Muscle of leg (tissue), 16 donors: ENCODE results near the gene MYO1C. TPM values are rescaled to one million over a fixed set of nuclear protein-coding genes. Genes with fewer than 3 reads are reported as not detected.
A peak's percentile ranks its signal among the peaks of the same experiment; 100 is the strongest.
"Not testable (repeated sequence)": the region's sequence is repeated elsewhere in the genome, so short reads cannot be mapped to it uniquely, and the experiment has no call there.

Source experiments
- DNase-seq: peaks from one replicate; pipeline ENCODE4 v3.0.0; 2013
- H3K27ac ChIP-seq: one replicate; pipeline ENCODE4 v1.5.1; 2013; ENCODE audit warnings: mild to moderate bottlenecking, low read length, control low read depth
- H3K27me3 ChIP-seq: one replicate; pipeline ENCODE4 v1.6.1; 2013; ENCODE audit warnings: low read length; ENCODE audit not compliant: control insufficient read depth, insufficient read depth
- H3K36me3 ChIP-seq: one replicate; pipeline ENCODE4 v1.6.1; 2013; ENCODE audit warnings: low read length; ENCODE audit not compliant: control insufficient read depth, insufficient read depth
- H3K4me1 ChIP-seq: one replicate; pipeline ENCODE4 v1.6.1; 2013; ENCODE audit warnings: low read length; ENCODE audit not compliant: control insufficient read depth, insufficient read depth
- H3K4me3 ChIP-seq: one replicate; pipeline ENCODE4 v1.5.1; 2013; ENCODE audit warnings: low read length, control low read depth
- H3K9me3 ChIP-seq: replicated peaks from 2 replicates; pipeline ENCODE4 v1.6.1; 2013; ENCODE audit warnings: low read depth, low read length; ENCODE audit not compliant: control insufficient read depth
- WGBS: methylation state at CpG from one replicate; pipeline ENCODE4 v1.1.5; 2013; ENCODE audit warnings: missing lambda C conversion rate; ENCODE audit not compliant: insufficient coverage; 5-methylcytosine and 5-hydroxymethylcytosine counted together
- long read RNA-seq, 11 donors: transcript quantifications; one replicate each; lab custom pipeline, GENCODE V29; 2026
- polyA plus RNA-seq, 8 donors: library from polyadenylated mRNA; unstranded; fragments of 120-200 nt; gene quantifications; one replicate each; pipeline versions ENCODE4 v1.2.1 to v1.2.3, GENCODE V29; 2013; ENCODE audit warnings: inconsistent platforms in 1 of 8, low replicate concordance in 1 of 8; ENCODE audit not compliant: insufficient read length in 8 of 8, insufficient read depth in 1 of 8
- total RNA-seq: library from RNA; stranded (reverse); fragments of 120-200 nt; gene quantifications from one replicate; pipeline ENCODE4 v1.2.4, GENCODE V29; 2013

MYO1C gene
- total RNA-seq (48.7 TPM), polyA plus RNA-seq (10 to 100 TPM; 75.8 to 90.2 (median 81.5) TPM)
- long read RNA-seq, donor 1, full-length matches to known transcripts = 3 of 3 reads
- long read RNA-seq, donor 1, partial matches to known transcripts = 0 of 3 reads
- long read RNA-seq, donor 1, other reads (novel, unspliced or antisense) = 0 of 3 reads
- long read RNA-seq, donor 2, full-length matches to known transcripts = 1 of 1 reads
- long read RNA-seq, donor 2, partial matches to known transcripts = 0 of 1 reads
- long read RNA-seq, donor 2, other reads (novel, unspliced or antisense) = 0 of 1 reads
- long read RNA-seq, donor 3, full-length matches to known transcripts = 13 of 13 reads
- long read RNA-seq, donor 3, partial matches to known transcripts = 0 of 13 reads
- long read RNA-seq, donor 3, other reads (novel, unspliced or antisense) = 0 of 13 reads
- long read RNA-seq, donor 4, full-length matches to known transcripts = 7 of 7 reads
- long read RNA-seq, donor 4, partial matches to known transcripts = 0 of 7 reads
- long read RNA-seq, donor 4, other reads (novel, unspliced or antisense) = 0 of 7 reads
- long read RNA-seq, donor 5, full-length matches to known transcripts = 19 of 24 reads
- long read RNA-seq, donor 5, partial matches to known transcripts = 5 of 24 reads
- long read RNA-seq, donor 5, other reads (novel, unspliced or antisense) = 0 of 24 reads
- long read RNA-seq, donor 6, full-length matches to known transcripts = 20 of 20 reads
- long read RNA-seq, donor 6, partial matches to known transcripts = 0 of 20 reads
- long read RNA-seq, donor 6, other reads (novel, unspliced or antisense) = 0 of 20 reads
- long read RNA-seq, donor 7, full-length matches to known transcripts = 9 of 9 reads
- long read RNA-seq, donor 7, partial matches to known transcripts = 0 of 9 reads
- long read RNA-seq, donor 7, other reads (novel, unspliced or antisense) = 0 of 9 reads
- long read RNA-seq, donor 8, full-length matches to known transcripts = 2 of 41 reads
- long read RNA-seq, donor 8, partial matches to known transcripts = 39 of 41 reads
- long read RNA-seq, donor 8, other reads (novel, unspliced or antisense) = 0 of 41 reads
- long read RNA-seq, donor 9, full-length matches to known transcripts = 4 of 10 reads
- long read RNA-seq, donor 9, partial matches to known transcripts = 6 of 10 reads
- long read RNA-seq, donor 9, other reads (novel, unspliced or antisense) = 0 of 10 reads
- long read RNA-seq, donor 10, full-length matches to known transcripts = 6 of 6 reads
- long read RNA-seq, donor 10, partial matches to known transcripts = 0 of 6 reads
- long read RNA-seq, donor 10, other reads (novel, unspliced or antisense) = 0 of 6 reads
- long read RNA-seq, donor 11, full-length matches to known transcripts = 6 of 6 reads
- long read RNA-seq, donor 11, partial matches to known transcripts = 0 of 6 reads
- long read RNA-seq, donor 11, other reads (novel, unspliced or antisense) = 0 of 6 reads

GRCh38 chr17:1492249-1493206, at the start of gene MYO1C:
Gene MYO1C, minus strand, starts transcription at chr17:1492686. Its CDS starts 199 bp downstream, at chr17:1492487.
- peaks cover 88% of the 10 kb centered on the region for H3K4me1 ChIP-seq

GRCh38 chr17:1541367-1541904, 49.0 kb upstream of the MYO1C start:
- no peak for DNase-seq
- H3K4me3 ChIP-seq = no peak overlapping the region
- peaks cover 82% of the 10 kb centered on the region for H3K36me3 ChIP-seq
- no peaks in the 10 kb centered on the region for H3K27me3 ChIP-seq
- H3K9me3 ChIP-seq = no peaks in the 10 kb centered on the region
- 86% methylated on average over 2 of the region's 4 CpGs for WGBS
- no peaks in the 10 kb centered on the region for H3K4me1 ChIP-seq
- no peak overlapping the region for H3K27ac ChIP-seq

More at GRCh38 chr17:1492249-1493206, at the start of gene MYO1C:
- DNase-seq = no peak
- peak within 1 kb of the TSS; percentile 52 for H3K4me3 ChIP-seq
- H3K9me3 ChIP-seq = no peaks in the 10 kb centered on the region
- H3K27ac ChIP-seq = peak within 1 kb of the TSS; percentile 84
- no peaks in the 10 kb centered on the region for H3K27me3 ChIP-seq
- H3K36me3 ChIP-seq = peaks cover 20% of the 10 kb centered on the region
- 38% methylated on average over 27 of the region's 35 CpGs for WGBS

GRCh38 chr17:1539811-1540210, 47.3 kb upstream of the MYO1C start:
- H3K9me3 ChIP-seq = no peaks in the 10 kb centered on the region
- WGBS = 88% methylated on average over 14 of the region's 15 CpGs
- no peak overlapping the region for H3K4me3 ChIP-seq
- H3K4me1 ChIP-seq = peaks cover under 1% of the 10 kb centered on the region
- H3K27me3 ChIP-seq = no peaks in the 10 kb centered on the region
- no peak overlapping the region for H3K27ac ChIP-seq
- H3K36me3 ChIP-seq = peaks cover 74% of the 10 kb centered on the region
- DNase-seq = no peak

GRCh38 chr17:1535737-1536136, 43.3 kb upstream of the MYO1C start:
- H3K27me3 ChIP-seq = no peaks in the 10 kb centered on the region
- WGBS = 92% methylated on average over 4 of the region's 4 CpGs

GRCh38 chr17:1533661-1534325, 41.3 kb upstream of the MYO1C start:
- Histone ChIP-seq H3K9me3 (no peaks in the 10 kb centered on the region), H3K27me3 (no peaks in the 10 kb centered on the region), H3K4me1 (peaks cover 24% of the 10 kb centered on the region), H3K27ac (peak overlapping the region; percentile 63), H3K36me3 (peaks cover 63% of the 10 kb centered on the region), H3K4me3 (no peak overlapping the region)
- 90% methylated on average over 17 of the region's 24 CpGs for WGBS
- DNase-seq = peak; percentile 48

More at GRCh38 chr17:1535737-1536136, 43.3 kb upstream of the MYO1C start:
- H3K27ac ChIP-seq = no peak overlapping the region
- H3K36me3 ChIP-seq = peaks cover 72% of the 10 kb centered on the region
- peaks cover 24% of the 10 kb centered on the region for H3K4me1 ChIP-seq
- H3K4me3 ChIP-seq = no peak overlapping the region
- H3K9me3 ChIP-seq = no peaks in the 10 kb centered on the region
- no peak for DNase-seq

- no peak overlapping the region for H3K4me3 ChIP-seq
- H3K27ac ChIP-seq = peak overlapping the region; percentile 63
- peaks cover 24% of the 10 kb centered on the region for H3K4me1 ChIP-seq
- peak; percentile 27 for DNase-seq
- H3K27me3 ChIP-seq = no peaks in the 10 kb centered on the region
- peaks cover 61% of the 10 kb centered on the region for H3K36me3 ChIP-seq
- H3K9me3 ChIP-seq = no peaks in the 10 kb centered on the region
- 69% methylated on average over 6 of the region's 10 CpGs for WGBS
Measured at GRCh38 chr17:1532836-1533602, 40.5 kb upstream of the MYO1C start.

- H3K4me1 ChIP-seq = peaks cover 24% of the 10 kb centered on the region
- H3K36me3 ChIP-seq = peaks cover 66% of the 10 kb centered on the region
- WGBS = no CpG with 5 or more reads among the region's 2 CpGs
- H3K27me3 ChIP-seq = no peaks in the 10 kb centered on the region
- no peak for DNase-seq
- no peaks in the 10 kb centered on the region for H3K9me3 ChIP-seq
- no peak overlapping the region for H3K4me3 ChIP-seq
- no peak overlapping the region for H3K27ac ChIP-seq
Measured at GRCh38 chr17:1529863-1530262, 37.4 kb upstream of the MYO1C start.

GRCh38 chr17:1526876-1527275, 34.4 kb upstream of the MYO1C start:
- not testable (repeated sequence) for DNase-seq, H3K27me3 ChIP-seq, H3K4me1 ChIP-seq, H3K4me3 ChIP-seq, H3K9me3 ChIP-seq, H3K27ac ChIP-seq
- H3K36me3 ChIP-seq = peaks cover 51% of the 10 kb centered on the region
- 100% methylated on average over 1 of the region's 4 CpGs for WGBS
